ENCODE results near the gene EGLN2. TPM values are rescaled to one million over a fixed set of nuclear protein-coding genes. Genes with fewer than 3 reads are reported as not detected.

EGLN2 gene
- total RNA-seq, 2 donors from 2014 or later = 87.4 to 99.8 TPM

GRCh38 chr19:40801426-40802299 lies 2.7 kb downstream of the EGLN2 start:
- H3K27ac ChIP-seq (ENCODE audit: low read depth, low read length) = no peak overlapping the region
- H3K9me3 Mint-ChIP-seq = no peaks in the 10 kb centered on the region
- 90 to 91% methylated on average over 3 to 11 of the region's 13 CpGs for WGBS, 2 experiments (ENCODE audit: insufficient coverage in 1 of 2, insufficient read length in 1 of 2)

GRCh38 chr19:40802300-40803169 lies 3.5 kb downstream of the EGLN2 start:
- Mint-ChIP-seq H3K27ac (peak overlapping the region; percentile 58), H3K4me1 (peaks cover 62% of the 10 kb centered on the region), H3K36me3 (ENCODE audit: low read depth) (peaks cover 42% of the 10 kb centered on the region), H3K4me3 (peak overlapping the region; percentile 91), H3K9me3 (no peaks in the 10 kb centered on the region), H3K27me3 (ENCODE audit: insufficient read depth) (no peaks in the 10 kb centered on the region)
- Histone ChIP-seq H3K4me3 (ENCODE audit: low read length) (peak overlapping the region; percentile 94), H3K9me3 (ENCODE audit: control insufficient read depth, low read length) (no peaks in the 10 kb centered on the region), H3K27ac (ENCODE audit: low read depth, low read length) (no peak overlapping the region), H3K27me3 (ENCODE audit: control insufficient read depth, insufficient read depth, low read length, poor library complexity, severe bottlenecking) (no peaks in the 10 kb centered on the region), H3K9ac (ENCODE audit: extremely low read depth, low read length, poor library complexity, severe bottlenecking) (peak overlapping the region; percentile 6), H3K4me1 (ENCODE audit: control insufficient read depth, insufficient read depth, low read length) (peaks cover 29% of the 10 kb centered on the region), H3K36me3 (ENCODE audit: control insufficient read depth, insufficient read depth, low read length) (peaks cover 69% of the 10 kb centered on the region)
- WGBS, 2 experiments (ENCODE audit: insufficient coverage in 1 of 2, insufficient read length in 1 of 2) = 80 to 82% methylated on average over 7 to 11 of the region's 11 CpGs
- no peak for DNase-seq
- TF ChIP-seq, protein P1, sequence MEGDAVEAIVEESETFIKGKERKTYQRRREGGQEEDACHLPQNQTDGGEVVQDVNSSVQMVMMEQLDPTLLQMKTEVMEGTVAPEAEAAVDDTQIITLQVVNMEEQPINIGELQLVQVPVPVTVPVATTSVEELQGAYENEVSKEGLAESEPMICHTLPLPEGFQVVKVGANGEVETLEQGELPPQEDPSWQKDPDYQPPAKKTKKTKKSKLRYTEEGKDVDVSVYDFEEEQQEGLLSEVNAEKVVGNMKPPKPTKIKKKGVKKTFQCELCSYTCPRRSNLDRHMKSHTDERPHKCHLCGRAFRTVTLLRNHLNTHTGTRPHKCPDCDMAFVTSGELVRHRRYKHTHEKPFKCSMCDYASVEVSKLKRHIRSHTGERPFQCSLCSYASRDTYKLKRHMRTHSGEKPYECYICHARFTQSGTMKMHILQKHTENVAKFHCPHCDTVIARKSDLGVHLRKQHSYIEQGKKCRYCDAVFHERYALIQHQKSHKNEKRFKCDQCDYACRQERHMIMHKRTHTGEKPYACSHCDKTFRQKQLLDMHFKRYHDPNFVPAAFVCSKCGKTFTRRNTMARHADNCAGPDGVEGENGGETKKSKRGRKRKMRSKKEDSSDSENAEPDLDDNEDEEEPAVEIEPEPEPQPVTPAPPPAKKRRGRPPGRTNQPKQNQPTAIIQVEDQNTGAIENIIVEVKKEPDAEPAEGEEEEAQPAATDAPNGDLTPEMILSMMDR (conservative IDR thresholded peaks at IDR 0.05) = no peak

More at GRCh38 chr19:40801426-40802299, 2.7 kb downstream of the EGLN2 start:
- H3K4me1 ChIP-seq (ENCODE audit: control insufficient read depth, insufficient read depth, low read length) = peaks cover 29% of the 10 kb centered on the region
- H3K36me3 Mint-ChIP-seq (ENCODE audit: low read depth) = peaks cover 39% of the 10 kb centered on the region
- H3K36me3 ChIP-seq (ENCODE audit: control insufficient read depth, insufficient read depth, low read length) = peaks cover 63% of the 10 kb centered on the region
- no peak for DNase-seq
- H3K9me3 ChIP-seq (ENCODE audit: control insufficient read depth, low read length) = no peaks in the 10 kb centered on the region
- TF ChIP-seq, protein P1 (conservative IDR thresholded peaks at IDR 0.05) = no peak
- peak overlapping the region; percentile 32 for H3K27ac Mint-ChIP-seq
- peaks cover 56% of the 10 kb centered on the region for H3K4me1 Mint-ChIP-seq
- H3K27me3 Mint-ChIP-seq (ENCODE audit: insufficient read depth) = no peaks in the 10 kb centered on the region
- peak overlapping the region; percentile 94 for H3K4me3 ChIP-seq (ENCODE audit: low read length)
- H3K4me3 Mint-ChIP-seq = peak overlapping the region; percentile 91
- peak overlapping the region; percentile 6 for H3K9ac ChIP-seq (ENCODE audit: extremely low read depth, low read length, poor library complexity, severe bottlenecking)
- H3K27me3 ChIP-seq (ENCODE audit: control insufficient read depth, insufficient read depth, low read length, poor library complexity, severe bottlenecking) = no peaks in the 10 kb centered on the region

- DNase-seq = no peak
- Mint-ChIP-seq H3K27me3 (ENCODE audit: insufficient read depth) (no peaks in the 10 kb centered on the region), H3K36me3 (ENCODE audit: low read depth) (peaks cover 49% of the 10 kb centered on the region), H3K27ac (peak overlapping the region; percentile 58), H3K9me3 (no peaks in the 10 kb centered on the region), H3K4me1 (peaks cover 63% of the 10 kb centered on the region), H3K4me3 (peak overlapping the region; percentile 28)
- no peaks in the 10 kb centered on the region for H3K27me3 ChIP-seq (ENCODE audit: control insufficient read depth, insufficient read depth, low read length, poor library complexity, severe bottlenecking)
- no peak overlapping the region for H3K4me3 ChIP-seq (ENCODE audit: low read length)
- H3K9ac ChIP-seq (ENCODE audit: extremely low read depth, low read length, poor library complexity, severe bottlenecking) = no peak overlapping the region
- 76 to 100% methylated on average over 4 to 9 of the region's 9 CpGs for WGBS, 2 experiments (ENCODE audit: insufficient coverage in 1 of 2, insufficient read length in 1 of 2)
- H3K36me3 ChIP-seq (ENCODE audit: control insufficient read depth, insufficient read depth, low read length) = peaks cover 77% of the 10 kb centered on the region
- no peaks in the 10 kb centered on the region for H3K9me3 ChIP-seq (ENCODE audit: control insufficient read depth, low read length)
- TF ChIP-seq, protein P1 (conservative IDR thresholded peaks at IDR 0.05) = no peak
- H3K4me1 ChIP-seq (ENCODE audit: control insufficient read depth, insufficient read depth, low read length) = peaks cover 29% of the 10 kb centered on the region
- no peak overlapping the region for H3K27ac ChIP-seq (ENCODE audit: low read depth, low read length)
Observed at GRCh38 chr19:40803170-40803856, 4.3 kb downstream of the EGLN2 start.

All from endodermal cell (in vitro differentiated cells).